ENCODE data around the gene SRPK1.

The SRPK1 gene

DNA sequence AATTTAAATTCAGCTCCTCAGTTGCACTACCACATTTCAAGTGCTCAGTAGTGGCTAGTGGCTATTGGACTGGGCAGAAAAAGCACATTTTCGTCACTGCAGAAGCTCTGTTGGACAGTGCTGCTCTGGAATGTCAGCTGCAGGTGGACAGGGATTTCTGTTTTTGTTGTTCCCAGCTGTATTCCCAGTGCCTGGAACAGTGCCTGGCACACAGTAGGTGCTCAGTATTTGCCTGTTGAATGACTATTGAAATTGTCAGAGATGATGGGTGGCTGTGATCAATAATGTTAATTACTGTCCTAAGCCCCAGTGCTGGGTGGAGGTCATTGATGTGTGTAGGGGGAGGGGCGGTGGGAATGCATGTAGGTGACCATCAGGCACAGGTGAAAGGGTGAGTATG lies 134.6 kb downstream of the SRPK1 start:
- Mint-ChIP-seq H3K27ac (no peak overlapping the region), H3K27me3 (ENCODE audit: low read depth) (peaks cover 43% of the 10 kb centered on the region), H3K36me3 (ENCODE audit: low read depth) (no peaks in the 10 kb centered on the region), H3K4me3 (no peak overlapping the region), H3K4me1 (ENCODE audit: low read depth) (no peaks in the 10 kb centered on the region), H3K9me3 (no peaks in the 10 kb centered on the region)
- no peak for DNase-seq (ENCODE audit: low spot score)

DNA sequence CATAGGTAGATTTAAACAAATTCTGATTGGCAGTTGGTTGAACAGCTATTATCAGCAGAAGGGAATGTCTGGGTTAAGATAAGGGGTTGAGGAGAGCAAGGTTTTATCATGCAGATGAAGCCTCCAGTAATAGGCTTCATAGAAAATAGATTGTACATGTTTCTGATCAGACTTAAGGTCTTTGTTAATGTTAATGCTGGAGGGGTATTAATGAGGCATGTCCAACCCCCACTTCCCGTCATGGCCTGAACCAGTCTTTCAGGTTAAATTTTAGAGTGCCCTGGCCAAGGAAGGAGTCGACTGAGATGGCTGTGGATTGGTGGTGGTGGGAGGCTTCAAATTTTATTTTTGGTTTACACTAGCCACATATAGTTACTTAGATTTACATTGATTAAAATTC lies 136.7 kb downstream of the SRPK1 start:
- DNase-seq (ENCODE audit: low spot score): no peak
- Mint-ChIP-seq H3K4me1 (ENCODE audit: low read depth) (no peaks in the 10 kb centered on the region), H3K27me3 (ENCODE audit: low read depth) (peaks cover 37% of the 10 kb centered on the region), H3K4me3 (no peak overlapping the region), H3K36me3 (ENCODE audit: low read depth) (no peaks in the 10 kb centered on the region), H3K27ac (no peak overlapping the region), H3K9me3 (no peaks in the 10 kb centered on the region)
